SK-N-SH treated with all-trans-retinoic acid at 6 μM for 48 hours (cell line): ENCODE results near the gene BOC.

ENCODE experiments used
- ATAC-seq: fragments of 200-7000 bp; cut with Tn5 transposase; 3 replicates; pipeline ENCODE4 v1.9.1; 2020; ENCODE audit warnings: mild to moderate bottlenecking, moderate library complexity
- ARNTL ChIP-seq: fragments of 450-650 bp; formaldehyde crosslinking; IDR thresholded peaks from 2 replicates; pipeline ENCODE4 v1.5.0; 2020; ENCODE audit warnings: low read depth, mild to moderate bottlenecking, moderate library complexity, borderline replicate concordance
- CREB5 ChIP-seq: fragments of 250-450 bp; sonication (Bioruptor Pico); IDR thresholded peaks from 2 replicates; pipeline ENCODE4 v1.5.1; 2020; ENCODE audit warnings: low read depth, mild to moderate bottlenecking, moderate library complexity
- CSDC2 ChIP-seq: fragments of 250-450 bp; sonication (Bioruptor Pico); IDR thresholded peaks from 2 replicates; pipeline ENCODE4 v1.5.0; 2020; ENCODE audit warnings: mild to moderate bottlenecking, moderate library complexity
- ESRRG ChIP-seq: fragments of 250-450 bp; sonication (Bioruptor Pico); IDR thresholded peaks from 2 replicates; pipeline ENCODE4 v1.6.1; 2021; ENCODE audit warnings: mild to moderate bottlenecking
- GLIS3 ChIP-seq: fragments of 250-450 bp; sonication (Bioruptor Pico); IDR thresholded peaks from 2 replicates; pipeline ENCODE4 v1.5.0; 2020; ENCODE audit warnings: mild to moderate bottlenecking, moderate library complexity
- OSR1 ChIP-seq: fragments of 250-450 bp; sonication (Bioruptor Pico); IDR thresholded peaks from 2 replicates; pipeline ENCODE4 v1.8.0; 2022; ENCODE audit warnings: moderate library complexity, mild to moderate bottlenecking, inconsistent platforms
- PATZ1 ChIP-seq: fragments of 250-450 bp; sonication (Bioruptor Pico); IDR thresholded peaks from 2 replicates; pipeline ENCODE4 v1.8.0; 2020; ENCODE audit warnings: mild to moderate bottlenecking, moderate library complexity, borderline replicate concordance
- PPARA ChIP-seq: fragments of 250-450 bp; sonication (Bioruptor Pico); IDR thresholded peaks from 2 replicates; pipeline ENCODE4 v1.5.0; 2020; ENCODE audit warnings: mild to moderate bottlenecking, borderline replicate concordance
- RARB ChIP-seq: fragments of 250-450 bp; sonication (Bioruptor Pico); IDR thresholded peaks from 2 replicates; pipeline ENCODE4 v1.8.0; 2021; ENCODE audit warnings: mild to moderate bottlenecking, moderate library complexity
- SNAI2 ChIP-seq: fragments of 250-450 bp; sonication (Bioruptor Pico); IDR thresholded peaks from 2 replicates; pipeline ENCODE4 v1.5.0; 2020; ENCODE audit warnings: mild to moderate bottlenecking, moderate library complexity
- TCF4 ChIP-seq: fragments of 250-450 bp; sonication (Bioruptor Pico); IDR thresholded peaks from 2 replicates; pipeline ENCODE4 v1.8.0; 2021; ENCODE audit warnings: mild to moderate bottlenecking, moderate library complexity, borderline replicate concordance
- TOX ChIP-seq: fragments of 250-450 bp; sonication (Bioruptor Pico); IDR thresholded peaks from 2 replicates; pipeline ENCODE4 v1.8.0; 2021; ENCODE audit warnings: mild to moderate bottlenecking, moderate library complexity, borderline replicate concordance
- ZC3H10 ChIP-seq: fragments of 250-450 bp; sonication (Bioruptor Pico); IDR thresholded peaks from 2 replicates; pipeline ENCODE4 v1.5.1; 2021; ENCODE audit warnings: mild to moderate bottlenecking, moderate library complexity
- ZFP3 ChIP-seq: fragments of 250-450 bp; sonication (Bioruptor Pico); IDR thresholded peaks from 2 replicates; pipeline ENCODE4 v1.5.0; 2020; ENCODE audit warnings: mild to moderate bottlenecking, moderate library complexity
- ZFP30 ChIP-seq: fragments of 450-650 bp; formaldehyde crosslinking; IDR thresholded peaks from 2 replicates; pipeline ENCODE4 v1.5.0; 2022; ENCODE audit warnings: mild to moderate bottlenecking, moderate library complexity
- ZNF565 ChIP-seq: fragments of 450-650 bp; formaldehyde crosslinking; conservative IDR thresholded peaks from 2 replicates; pipeline ENCODE4 v1.5.0; 2020; ENCODE audit warnings: low read depth, mild to moderate bottlenecking, moderate library complexity
- ZNF70 ChIP-seq: fragments of 450-650 bp; formaldehyde crosslinking; IDR thresholded peaks from 2 replicates; pipeline ENCODE4 v1.5.0; 2020; ENCODE audit warnings: mild to moderate bottlenecking, moderate library complexity
- ZNF8 ChIP-seq: fragments of 450-650 bp; formaldehyde crosslinking; IDR thresholded peaks from 2 replicates; pipeline ENCODE4 v1.5.0; 2020; ENCODE audit warnings: mild to moderate bottlenecking, moderate library complexity
- TF ChIP-seq, protein P1 (sequence below): fragments of 250-450 bp; sonication (Bioruptor Pico); IDR thresholded peaks from 2 replicates; pipeline ENCODE4 v1.5.0; 2020; ENCODE audit warnings: mild to moderate bottlenecking, moderate library complexity
- TF ChIP-seq, protein P2 (sequence below): fragments of 250-450 bp; sonication (Bioruptor Pico); IDR thresholded peaks from 2 replicates; pipeline ENCODE4 v1.8.0; 2021; ENCODE audit warnings: low read depth, mild to moderate bottlenecking, moderate library complexity, borderline replicate concordance

The BOC gene

DNA sequence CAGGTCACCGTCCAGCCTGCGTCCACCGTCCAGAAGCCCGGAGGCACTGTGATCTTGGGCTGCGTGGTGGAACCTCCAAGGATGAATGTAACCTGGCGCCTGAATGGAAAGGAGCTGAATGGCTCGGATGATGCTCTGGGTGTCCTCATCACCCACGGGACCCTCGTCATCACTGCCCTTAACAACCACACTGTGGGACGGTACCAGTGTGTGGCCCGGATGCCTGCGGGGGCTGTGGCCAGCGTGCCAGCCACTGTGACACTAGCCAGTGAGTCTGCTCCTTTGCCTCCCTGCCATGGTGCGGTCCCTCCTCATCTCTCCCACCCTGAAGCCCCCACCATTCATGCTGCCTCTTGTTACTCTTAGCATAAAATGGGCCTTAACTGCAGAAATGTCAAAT is 39.2 kb downstream of the BOC start:
- ATAC-seq = no peak
- TF ChIP-seq ZFP3 (no peak), ZC3H10 (CRISPR knock-in tag) (no peak), OSR1 (CRISPR knock-in tag) (no peak), PATZ1 (CRISPR knock-in tag) (no peak), SNAI2 (no peak), GLIS3 (CRISPR knock-in tag) (no peak), ZNF565 (CRISPR knock-in tag) (no peak), ARNTL (CRISPR knock-in tag) (no peak), RARB (CRISPR knock-in tag) (no peak), TCF4 (CRISPR knock-in tag) (no peak), ZNF70 (CRISPR knock-in tag) (no peak), TOX (CRISPR knock-in tag) (no peak), ESRRG (CRISPR knock-in tag) (no peak), PPARA (CRISPR knock-in tag) (no peak)
- TF ChIP-seq, protein P1, sequence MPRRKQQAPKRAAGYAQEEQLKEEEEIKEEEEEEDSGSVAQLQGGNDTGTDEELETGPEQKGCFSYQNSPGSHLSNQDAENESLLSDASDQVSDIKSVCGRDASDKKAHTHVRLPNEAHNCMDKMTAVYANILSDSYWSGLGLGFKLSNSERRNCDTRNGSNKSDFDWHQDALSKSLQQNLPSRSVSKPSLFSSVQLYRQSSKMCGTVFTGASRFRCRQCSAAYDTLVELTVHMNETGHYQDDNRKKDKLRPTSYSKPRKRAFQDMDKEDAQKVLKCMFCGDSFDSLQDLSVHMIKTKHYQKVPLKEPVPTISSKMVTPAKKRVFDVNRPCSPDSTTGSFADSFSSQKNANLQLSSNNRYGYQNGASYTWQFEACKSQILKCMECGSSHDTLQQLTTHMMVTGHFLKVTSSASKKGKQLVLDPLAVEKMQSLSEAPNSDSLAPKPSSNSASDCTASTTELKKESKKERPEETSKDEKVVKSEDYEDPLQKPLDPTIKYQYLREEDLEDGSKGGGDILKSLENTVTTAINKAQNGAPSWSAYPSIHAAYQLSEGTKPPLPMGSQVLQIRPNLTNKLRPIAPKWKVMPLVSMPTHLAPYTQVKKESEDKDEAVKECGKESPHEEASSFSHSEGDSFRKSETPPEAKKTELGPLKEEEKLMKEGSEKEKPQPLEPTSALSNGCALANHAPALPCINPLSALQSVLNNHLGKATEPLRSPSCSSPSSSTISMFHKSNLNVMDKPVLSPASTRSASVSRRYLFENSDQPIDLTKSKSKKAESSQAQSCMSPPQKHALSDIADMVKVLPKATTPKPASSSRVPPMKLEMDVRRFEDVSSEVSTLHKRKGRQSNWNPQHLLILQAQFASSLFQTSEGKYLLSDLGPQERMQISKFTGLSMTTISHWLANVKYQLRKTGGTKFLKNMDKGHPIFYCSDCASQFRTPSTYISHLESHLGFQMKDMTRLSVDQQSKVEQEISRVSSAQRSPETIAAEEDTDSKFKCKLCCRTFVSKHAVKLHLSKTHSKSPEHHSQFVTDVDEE (CRISPR knock-in tag) = no peak
- TF ChIP-seq, protein P2, sequence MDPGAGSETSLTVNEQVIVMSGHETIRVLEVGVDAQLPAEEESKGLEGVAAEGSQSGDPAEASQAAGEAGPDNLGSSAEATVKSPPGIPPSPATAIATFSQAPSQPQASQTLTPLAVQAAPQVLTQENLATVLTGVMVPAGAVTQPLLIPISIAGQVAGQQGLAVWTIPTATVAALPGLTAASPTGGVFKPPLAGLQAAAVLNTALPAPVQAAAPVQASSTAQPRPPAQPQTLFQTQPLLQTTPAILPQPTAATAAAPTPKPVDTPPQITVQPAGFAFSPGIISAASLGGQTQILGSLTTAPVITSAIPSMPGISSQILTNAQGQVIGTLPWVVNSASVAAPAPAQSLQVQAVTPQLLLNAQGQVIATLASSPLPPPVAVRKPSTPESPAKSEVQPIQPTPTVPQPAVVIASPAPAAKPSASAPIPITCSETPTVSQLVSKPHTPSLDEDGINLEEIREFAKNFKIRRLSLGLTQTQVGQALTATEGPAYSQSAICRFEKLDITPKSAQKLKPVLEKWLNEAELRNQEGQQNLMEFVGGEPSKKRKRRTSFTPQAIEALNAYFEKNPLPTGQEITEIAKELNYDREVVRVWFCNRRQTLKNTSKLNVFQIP (CRISPR knock-in tag) = no peak

DNA sequence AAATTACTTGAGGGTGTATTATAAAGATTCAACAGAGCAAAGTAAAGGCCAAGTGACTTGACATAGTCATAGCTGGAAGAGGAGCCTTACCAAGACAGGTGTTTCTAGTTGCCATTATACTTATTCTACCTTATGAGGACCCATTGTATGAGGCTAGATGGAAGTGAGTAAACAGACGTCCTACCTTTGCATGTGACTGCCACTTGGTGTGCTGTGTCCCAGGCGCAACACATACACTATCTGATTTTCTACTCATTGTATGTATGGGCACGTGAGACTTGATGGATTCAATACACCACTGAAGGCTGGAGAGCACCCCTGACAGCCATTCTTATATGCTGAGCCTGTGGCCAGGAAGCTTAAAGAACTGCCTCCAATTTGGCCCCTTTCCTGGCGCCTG is 40.5 kb downstream of the BOC start:
- no peak for TF ChIP-seq PATZ1 (CRISPR knock-in tag)
- TF ChIP-seq ZNF8 (CRISPR knock-in tag) = no peak
- no peak for TF ChIP-seq SNAI2
- no peak for TF ChIP-seq OSR1 (CRISPR knock-in tag)
- no peak for TF ChIP-seq CREB5 (CRISPR knock-in tag)
- no peak for TF ChIP-seq RARB (CRISPR knock-in tag)
- no peak for TF ChIP-seq ZFP3
- no peak for TF ChIP-seq TOX (CRISPR knock-in tag)
- TF ChIP-seq TCF4 (CRISPR knock-in tag) = no peak
- TF ChIP-seq CSDC2 (CRISPR knock-in tag) = no peak
- TF ChIP-seq ZFP30 (CRISPR knock-in tag) = no peak
- no peak for TF ChIP-seq GLIS3 (CRISPR knock-in tag)
- TF ChIP-seq, protein P1 (CRISPR knock-in tag) = no peak
- ATAC-seq = no peak
